ENCODE data around the gene CENPM. TPM values are rescaled to one million over a fixed set of nuclear protein-coding genes. Genes with fewer than 3 reads are reported as not detected.
A peak's percentile ranks its signal among the peaks of the same experiment; 100 is the strongest.

Gene CENPM
- polyA plus RNA-seq, 1 donor = 11.6 TPM

GRCh38 chr22:41933411-41934177, 13.4 kb downstream of the CENPM start:
- Histone ChIP-seq H3K4me3 (ENCODE audit: low read length) (no peak overlapping the region), H3K9me3 (ENCODE audit: control insufficient read depth, low read depth, low read length) (no peaks in the 10 kb centered on the region), H3K27me3 (ENCODE audit: control insufficient read depth, insufficient read depth, low read length) (peaks cover 3% of the 10 kb centered on the region), H3K36me3 (ENCODE audit: control insufficient read depth, insufficient read depth, low read length) (peaks cover under 1% of the 10 kb centered on the region), H3K27ac (ENCODE audit: low read length) (no peak overlapping the region), H3K4me1 (ENCODE audit: control insufficient read depth, insufficient read depth, low read length) (no peaks in the 10 kb centered on the region)
- WGBS (ENCODE audit: insufficient coverage, low lambda C conversion rate) = no CpG with 5 or more reads among the region's 16 CpGs
- no peak for DNase-seq

- no peak for DNase-seq
- H3K4me3 ChIP-seq (ENCODE audit: low read length) = no peak overlapping the region
- no peaks in the 10 kb centered on the region for H3K36me3 ChIP-seq (ENCODE audit: control insufficient read depth, insufficient read depth, low read length)
- H3K4me1 ChIP-seq (ENCODE audit: control insufficient read depth, insufficient read depth, low read length) = no peaks in the 10 kb centered on the region
- WGBS (ENCODE audit: insufficient coverage, low lambda C conversion rate) = no CpG with 5 or more reads among the region's 12 CpGs
- no peaks in the 10 kb centered on the region for H3K9me3 ChIP-seq (ENCODE audit: control insufficient read depth, low read depth, low read length)
- peaks cover 12% of the 10 kb centered on the region for H3K27me3 ChIP-seq (ENCODE audit: control insufficient read depth, insufficient read depth, low read length)
- no peak overlapping the region for H3K27ac ChIP-seq (ENCODE audit: low read length)
Observed at GRCh38 chr22:41932353-41932752, 14.6 kb downstream of the CENPM start.

- Histone ChIP-seq H3K27me3 (ENCODE audit: control insufficient read depth, insufficient read depth, low read length) (peaks cover 18% of the 10 kb centered on the region), H3K4me3 (ENCODE audit: low read length) (no peak overlapping the region), H3K9me3 (ENCODE audit: control insufficient read depth, low read depth, low read length) (no peaks in the 10 kb centered on the region), H3K4me1 (ENCODE audit: control insufficient read depth, insufficient read depth, low read length) (no peaks in the 10 kb centered on the region), H3K36me3 (ENCODE audit: control insufficient read depth, insufficient read depth, low read length) (no peaks in the 10 kb centered on the region), H3K27ac (ENCODE audit: low read length) (no peak overlapping the region)
- no CpG with 5 or more reads among the region's 10 CpGs for WGBS (ENCODE audit: insufficient coverage, low lambda C conversion rate)
- peak in 1 of 2 donors; percentile 39 for DNase-seq
Observed at GRCh38 chr22:41931701-41932269, 15.2 kb downstream of the CENPM start.

- H3K4me1 ChIP-seq (ENCODE audit: control insufficient read depth, insufficient read depth, low read length) = peaks cover 2% of the 10 kb centered on the region
- H3K27ac ChIP-seq (ENCODE audit: low read length) = no peak overlapping the region
- no peaks in the 10 kb centered on the region for H3K36me3 ChIP-seq (ENCODE audit: control insufficient read depth, insufficient read depth, low read length)
- no peak overlapping the region for H3K4me3 ChIP-seq (ENCODE audit: low read length)
- peaks cover 33% of the 10 kb centered on the region for H3K27me3 ChIP-seq (ENCODE audit: control insufficient read depth, insufficient read depth, low read length)
- no CpG with 5 or more reads among the region's 8 CpGs for WGBS (ENCODE audit: insufficient coverage, low lambda C conversion rate)
- DNase-seq = no peak
- H3K9me3 ChIP-seq (ENCODE audit: control insufficient read depth, low read depth, low read length) = peaks cover 2% of the 10 kb centered on the region
Observed at GRCh38 chr22:41929418-41929810, 17.5 kb downstream of the CENPM start.

GRCh38 chr22:41928593-41929417, 18.1 kb downstream of the CENPM start:
- no peak for DNase-seq
- Histone ChIP-seq H3K4me3 (ENCODE audit: low read length) (no peak overlapping the region), H3K36me3 (ENCODE audit: control insufficient read depth, insufficient read depth, low read length) (no peaks in the 10 kb centered on the region), H3K9me3 (ENCODE audit: control insufficient read depth, low read depth, low read length) (peaks cover 2% of the 10 kb centered on the region), H3K27ac (ENCODE audit: low read length) (no peak overlapping the region), H3K4me1 (ENCODE audit: control insufficient read depth, insufficient read depth, low read length) (peaks cover 2% of the 10 kb centered on the region), H3K27me3 (ENCODE audit: control insufficient read depth, insufficient read depth, low read length) (peaks cover 33% of the 10 kb centered on the region)
- no CpG with 5 or more reads among the region's 14 CpGs for WGBS (ENCODE audit: insufficient coverage, low lambda C conversion rate)

GRCh38 chr22:41927813-41928212, 19.1 kb downstream of the CENPM start:
- WGBS (ENCODE audit: insufficient coverage, low lambda C conversion rate) = 70% methylated on average over 3 of the region's 6 CpGs
- Histone ChIP-seq H3K9me3 (ENCODE audit: control insufficient read depth, low read depth, low read length) (peaks cover 2% of the 10 kb centered on the region), H3K4me3 (ENCODE audit: low read length) (no peak overlapping the region), H3K27ac (ENCODE audit: low read length) (no peak overlapping the region), H3K36me3 (ENCODE audit: control insufficient read depth, insufficient read depth, low read length) (no peaks in the 10 kb centered on the region), H3K27me3 (ENCODE audit: control insufficient read depth, insufficient read depth, low read length) (peaks cover 40% of the 10 kb centered on the region), H3K4me1 (ENCODE audit: control insufficient read depth, insufficient read depth, low read length) (peaks cover 2% of the 10 kb centered on the region)
- DNase-seq = no peak

- Histone ChIP-seq H3K4me1 (ENCODE audit: control insufficient read depth, insufficient read depth, low read length) (peaks cover 2% of the 10 kb centered on the region), H3K27ac (ENCODE audit: low read length) (no peak overlapping the region), H3K9me3 (ENCODE audit: control insufficient read depth, low read depth, low read length) (peaks cover 2% of the 10 kb centered on the region), H3K4me3 (ENCODE audit: low read length) (peak overlapping the region; percentile 23), H3K36me3 (ENCODE audit: control insufficient read depth, insufficient read depth, low read length) (no peaks in the 10 kb centered on the region), H3K27me3 (ENCODE audit: control insufficient read depth, insufficient read depth, low read length) (peaks cover 41% of the 10 kb centered on the region)
- peak; percentile 50 to 51 for DNase-seq
- no CpG with 5 or more reads among the region's 48 CpGs for WGBS (ENCODE audit: insufficient coverage, low lambda C conversion rate)
Observed at GRCh38 chr22:41925783-41926460, 21.0 kb downstream of the CENPM start.

GRCh38 chr22:41923595-41924276, 23.2 kb downstream of the CENPM start:
- Histone ChIP-seq H3K4me3 (ENCODE audit: low read length) (no peak overlapping the region), H3K9me3 (ENCODE audit: control insufficient read depth, low read depth, low read length) (peaks cover 7% of the 10 kb centered on the region), H3K36me3 (ENCODE audit: control insufficient read depth, insufficient read depth, low read length) (no peaks in the 10 kb centered on the region), H3K27me3 (ENCODE audit: control insufficient read depth, insufficient read depth, low read length) (peaks cover 60% of the 10 kb centered on the region), H3K4me1 (ENCODE audit: control insufficient read depth, insufficient read depth, low read length) (peaks cover 10% of the 10 kb centered on the region), H3K27ac (ENCODE audit: low read length) (no peak overlapping the region)
- no peak for DNase-seq
- WGBS (ENCODE audit: insufficient coverage, low lambda C conversion rate) = no CpG with 5 or more reads among the region's 14 CpGs

- DNase-seq = no peak
- WGBS (ENCODE audit: insufficient coverage, low lambda C conversion rate) = no CpG with 5 or more reads among the region's 4 CpGs
- Histone ChIP-seq H3K9me3 (ENCODE audit: control insufficient read depth, low read depth, low read length) (peaks cover 7% of the 10 kb centered on the region), H3K27ac (ENCODE audit: low read length) (no peak overlapping the region), H3K4me3 (ENCODE audit: low read length) (no peak overlapping the region), H3K4me1 (ENCODE audit: control insufficient read depth, insufficient read depth, low read length) (peaks cover 10% of the 10 kb centered on the region), H3K36me3 (ENCODE audit: control insufficient read depth, insufficient read depth, low read length) (no peaks in the 10 kb centered on the region), H3K27me3 (ENCODE audit: control insufficient read depth, insufficient read depth, low read length) (peaks cover 60% of the 10 kb centered on the region)
Observed at GRCh38 chr22:41922940-41923594, 23.9 kb downstream of the CENPM start.
